GM18909 (cell line): ENCODE data around the gene CCND3.
"Not testable (repeated sequence)": the region's sequence is repeated elsewhere in the genome, so short reads cannot be mapped to it uniquely, and the experiment has no call there.

ENCODE experiments used
- ATAC-seq: cut with Tn5 transposase; IDR thresholded peaks from one replicate; pipeline ENCODE4 v1.9.1; 2021; ENCODE audit warnings: mild to moderate bottlenecking; ENCODE audit not compliant: unreplicated experiment, poor library complexity

Gene CCND3

GRCh38 chr6:41954668-41955067, 13.1 kb upstream of the CCND3 start:
- no peak for ATAC-seq

DNA sequence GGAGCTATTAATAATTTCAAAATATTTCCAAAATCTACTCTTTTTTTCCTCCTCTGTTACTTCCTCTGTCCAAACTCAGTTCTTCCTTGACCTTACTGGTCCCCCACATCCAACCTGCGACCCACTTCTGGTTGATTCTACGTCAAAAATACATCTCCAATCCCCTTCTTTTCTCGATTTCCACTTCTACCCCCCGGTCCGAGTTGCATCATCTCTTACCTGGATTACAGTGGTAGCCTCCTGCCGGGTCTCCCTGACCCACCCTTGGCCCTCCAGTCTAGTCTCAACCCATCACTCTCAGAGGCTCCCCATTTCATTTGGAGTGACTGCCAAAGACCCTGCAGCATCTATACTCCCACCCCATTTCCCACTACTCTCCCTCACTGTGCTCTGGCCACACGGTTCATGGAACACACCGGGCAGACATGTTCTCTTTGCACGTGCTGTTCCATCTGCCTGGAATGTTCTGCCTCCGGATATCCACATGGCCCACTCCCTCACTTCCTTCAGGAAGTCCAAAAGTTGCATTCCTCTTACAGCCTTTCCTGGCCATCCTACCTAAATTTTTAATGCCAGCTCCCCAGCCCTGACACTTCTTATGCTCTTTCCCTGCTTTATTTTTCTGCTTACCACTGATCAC, 6.1 kb upstream of the CCND3 start:
- ATAC-seq: no peak

DNA sequence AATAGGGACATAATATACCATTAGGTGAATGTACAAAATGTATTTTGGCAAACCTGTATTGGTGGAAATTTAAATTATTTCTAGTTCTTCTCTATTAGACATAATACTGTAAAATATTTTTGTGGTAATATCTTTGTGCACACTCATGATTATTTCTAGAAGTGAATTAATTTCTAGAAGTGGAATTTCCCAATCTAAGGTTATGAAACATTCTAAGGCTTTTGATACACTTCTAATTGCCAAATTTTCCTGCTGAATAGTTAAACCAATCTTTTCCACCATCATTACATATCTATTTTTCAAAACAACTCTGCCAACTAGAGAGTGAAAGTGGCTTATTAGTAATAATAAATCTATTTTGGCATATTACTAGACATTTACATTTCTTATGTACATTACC, 1.8 kb upstream of the CCND3 start:
- ATAC-seq: no peak

DNA sequence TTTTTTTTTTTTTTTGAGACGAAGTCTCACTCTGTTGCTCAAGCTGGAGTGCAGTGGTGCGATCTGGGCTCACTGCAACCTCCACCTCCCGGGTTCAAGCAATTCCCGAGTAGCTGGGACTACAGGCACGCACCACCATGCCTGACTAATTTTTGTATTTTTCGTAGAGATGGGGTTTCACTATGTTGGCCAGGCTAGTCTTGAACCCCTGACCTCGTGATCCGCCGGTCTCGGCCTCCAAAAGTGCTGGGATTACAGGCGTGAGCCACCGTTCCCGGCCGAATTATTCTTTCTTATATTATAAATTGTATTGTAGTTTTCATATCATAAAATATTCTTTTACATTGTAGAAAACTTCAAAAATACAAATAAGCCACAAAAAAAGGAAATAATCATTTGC, 1.3 kb upstream of the CCND3 start:
- ATAC-seq: not testable (repeated sequence)

DNA sequence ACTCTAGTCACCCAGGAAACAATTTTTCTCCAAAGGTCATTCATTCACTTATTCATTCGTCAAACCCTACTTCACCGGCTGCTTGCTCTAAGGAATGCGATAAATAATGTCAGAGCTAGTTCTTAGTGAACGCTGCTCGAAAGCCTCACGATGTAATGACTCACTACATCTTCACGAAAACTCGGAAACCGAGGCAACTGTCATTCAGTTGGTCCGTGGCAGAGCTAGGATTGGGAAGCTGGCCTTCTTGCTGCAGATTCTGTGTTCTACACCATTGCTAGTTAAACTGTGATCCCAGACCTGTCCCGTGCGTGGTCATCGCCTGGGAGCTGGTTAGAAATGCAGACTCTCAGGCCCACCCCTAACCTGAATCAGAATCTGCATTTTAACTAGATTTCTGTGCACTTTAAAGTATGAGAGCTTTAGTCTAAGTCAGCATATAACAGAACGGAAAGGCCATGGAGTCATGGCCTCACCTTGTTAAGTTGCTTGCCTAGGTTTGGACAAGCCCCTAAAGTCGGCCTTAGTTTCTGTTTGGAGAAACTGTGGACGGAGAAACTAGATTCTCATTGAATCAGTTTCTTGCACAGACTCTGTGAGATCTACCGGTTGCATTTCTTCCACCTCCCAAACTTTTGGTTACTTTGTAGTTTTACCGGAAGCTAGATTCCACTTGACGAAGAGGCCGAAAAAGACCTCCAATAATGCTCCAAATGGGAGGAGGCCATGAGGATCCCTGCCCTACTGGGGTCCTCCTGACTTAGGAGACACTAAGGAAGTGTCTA, 651 bp upstream of the CCND3 start:
- peak; percentile 6 for ATAC-seq

- no peak for ATAC-seq
Measured at GRCh38 chr6:41940759-41941279, 789 bp downstream of the CCND3 start.

DNA sequence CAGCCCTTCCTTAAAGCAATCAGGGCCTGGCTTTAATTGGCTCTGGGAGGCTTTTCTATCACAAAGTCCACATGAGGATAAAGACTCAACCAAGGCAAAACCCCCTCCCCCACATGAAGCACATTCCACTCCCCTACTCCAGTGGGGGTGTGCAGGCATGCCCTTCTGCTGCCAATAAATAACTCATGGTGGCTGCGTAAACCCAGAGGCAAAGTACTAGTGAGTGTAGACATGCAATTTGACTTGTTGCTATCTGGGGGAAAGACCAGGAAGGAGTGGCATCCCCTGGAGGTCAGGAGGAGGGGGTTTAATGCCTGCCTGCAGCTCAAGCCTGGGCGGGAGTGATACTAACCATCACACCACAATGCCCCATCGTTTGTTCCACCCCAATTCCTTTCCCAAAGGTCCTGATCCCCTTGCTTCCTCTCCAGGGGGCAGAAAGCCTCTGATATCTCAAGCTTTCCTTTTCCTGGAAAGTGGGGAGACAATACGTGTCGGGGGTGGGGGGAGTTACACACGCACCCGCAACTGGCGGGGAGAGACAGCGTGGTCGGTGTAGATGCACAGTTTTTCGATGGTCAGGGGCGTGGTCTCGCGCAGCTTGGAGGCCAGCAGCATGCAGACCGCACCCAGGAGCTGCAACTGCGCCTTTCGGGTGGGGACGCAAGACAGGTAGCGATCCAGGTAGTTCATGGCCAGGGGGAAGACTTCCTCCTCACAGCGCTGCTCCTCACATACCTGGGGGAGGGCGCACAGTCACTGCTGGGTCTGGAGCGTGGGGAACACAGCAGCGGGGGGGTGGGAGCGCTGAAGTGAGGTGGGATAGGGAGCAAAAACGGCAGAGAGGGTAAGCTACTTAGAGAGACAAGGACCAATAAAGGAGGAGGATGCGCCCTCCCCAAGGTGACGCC, 1.5 kb downstream of the CCND3 start:
- ATAC-seq: no peak

DNA sequence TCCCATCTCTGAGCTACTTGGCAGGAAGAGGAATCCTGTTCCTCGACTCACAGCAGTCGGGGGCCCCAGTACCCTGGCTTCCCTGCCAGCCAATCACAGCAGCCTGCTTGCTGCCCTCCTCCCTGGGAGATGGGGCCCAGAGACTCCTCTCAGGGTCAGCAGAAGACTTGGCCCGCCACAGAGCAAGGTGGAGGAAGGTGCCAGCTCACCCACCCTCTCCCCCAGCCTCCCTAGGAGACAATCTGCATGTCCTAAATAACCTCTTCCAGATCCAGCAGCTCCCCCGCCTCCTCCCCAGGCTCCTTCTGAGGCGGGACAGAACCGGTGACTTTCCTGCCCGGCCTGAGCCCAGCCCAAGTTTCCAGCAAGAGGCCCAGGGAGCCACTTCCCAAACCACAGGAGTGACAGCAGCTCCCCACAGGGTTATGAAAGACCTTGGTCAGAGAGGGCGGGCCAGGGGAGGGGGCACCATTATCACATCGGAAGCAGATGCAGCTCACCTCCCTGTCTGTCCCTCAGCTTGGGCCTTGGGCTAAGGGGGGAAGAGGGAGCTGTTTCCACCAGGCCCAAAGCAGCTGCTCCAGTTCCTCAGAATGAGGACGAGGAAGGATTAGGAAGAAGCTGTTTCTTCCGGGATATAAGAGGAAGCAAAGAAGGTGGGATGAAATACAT, 2.3 kb downstream of the CCND3 start:
- ATAC-seq: no peak

DNA sequence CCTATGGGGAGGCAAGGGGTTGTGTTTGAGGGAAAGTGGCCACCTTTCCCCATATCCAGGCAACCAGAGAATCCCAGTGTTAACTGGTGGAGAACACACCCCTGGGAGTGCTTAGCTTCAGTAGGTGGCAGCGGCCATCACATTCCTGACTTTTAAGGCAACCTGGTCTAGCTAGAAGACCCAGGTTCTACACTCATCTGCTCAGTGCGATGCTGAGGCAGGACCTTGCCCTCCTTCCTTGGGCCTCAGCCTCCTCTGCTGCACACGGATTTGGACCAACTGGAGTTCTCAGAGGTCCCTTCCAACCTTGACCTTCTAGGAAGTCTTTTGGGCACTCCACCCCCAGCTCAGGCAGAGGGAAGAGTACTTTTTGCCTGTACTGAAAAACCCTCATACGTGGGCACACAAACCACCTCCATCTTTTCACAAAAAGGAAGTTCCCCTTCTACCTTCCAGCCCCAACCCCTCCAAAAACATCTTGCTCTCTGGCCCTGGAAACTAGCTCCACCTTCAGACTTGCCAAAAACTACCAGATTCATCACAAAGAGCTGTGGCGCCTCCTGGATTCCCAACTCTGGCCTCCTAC, 2.9 kb downstream of the CCND3 start:
- no peak for ATAC-seq

GRCh38 chr6:41937861-41938574, 3.6 kb downstream of the CCND3 start:
- ATAC-seq: no peak

DNA sequence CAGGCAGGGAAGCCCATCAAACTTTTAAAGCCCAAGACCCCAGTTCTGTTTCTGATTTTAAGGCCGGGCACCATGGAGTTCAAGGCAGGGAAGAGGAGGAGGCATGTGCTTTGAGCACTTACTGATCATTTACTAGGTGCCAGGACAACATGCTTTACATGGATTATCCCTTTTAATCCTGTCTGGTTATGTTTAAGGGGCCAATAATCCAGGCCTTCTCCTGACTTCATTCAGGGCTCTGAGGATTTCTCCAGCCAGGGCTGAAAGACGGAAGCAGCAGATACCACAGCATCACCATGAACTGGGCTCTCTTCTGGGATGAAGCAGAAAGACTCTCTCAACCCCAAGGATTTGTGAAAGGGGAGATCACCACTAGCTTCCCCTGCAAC, 4.1 kb downstream of the CCND3 start:
- ATAC-seq: no peak

GRCh38 chr6:41936073-41936837, 5.4 kb downstream of the CCND3 start:
- ATAC-seq: peak; percentile 66

- ATAC-seq: no peak
Measured at GRCh38 chr6:41935685-41936072, 5.9 kb downstream of the CCND3 start.

GRCh38 chr6:41935193-41935574, 6.4 kb downstream of the CCND3 start:
- ATAC-seq: no peak

GRCh38 chr6:41934278-41935192, 7.1 kb downstream of the CCND3 start:
- ATAC-seq: no peak

DNA sequence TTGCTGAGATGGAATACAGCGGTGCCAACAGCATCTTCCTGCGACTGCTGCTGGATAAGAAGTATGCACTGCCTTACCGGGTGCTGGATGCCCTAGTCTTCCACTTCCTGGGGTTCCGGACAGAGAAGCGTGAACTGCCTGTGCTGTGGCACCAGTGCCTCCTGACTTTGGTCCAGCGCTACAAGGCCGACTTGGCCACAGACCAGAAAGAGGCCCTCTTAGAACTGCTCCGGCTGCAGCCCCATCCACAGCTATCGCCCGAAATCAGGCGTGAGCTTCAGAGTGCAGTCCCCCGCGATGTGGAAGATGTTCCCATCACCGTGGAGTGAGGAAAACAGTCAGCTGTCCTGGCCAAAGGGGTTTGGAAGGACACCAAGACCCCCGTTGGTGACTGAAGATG, 9.2 kb downstream of the CCND3 start:
- ATAC-seq: no peak

- ATAC-seq: no peak
Measured at GRCh38 chr6:41931792-41932191, 9.8 kb downstream of the CCND3 start.

DNA sequence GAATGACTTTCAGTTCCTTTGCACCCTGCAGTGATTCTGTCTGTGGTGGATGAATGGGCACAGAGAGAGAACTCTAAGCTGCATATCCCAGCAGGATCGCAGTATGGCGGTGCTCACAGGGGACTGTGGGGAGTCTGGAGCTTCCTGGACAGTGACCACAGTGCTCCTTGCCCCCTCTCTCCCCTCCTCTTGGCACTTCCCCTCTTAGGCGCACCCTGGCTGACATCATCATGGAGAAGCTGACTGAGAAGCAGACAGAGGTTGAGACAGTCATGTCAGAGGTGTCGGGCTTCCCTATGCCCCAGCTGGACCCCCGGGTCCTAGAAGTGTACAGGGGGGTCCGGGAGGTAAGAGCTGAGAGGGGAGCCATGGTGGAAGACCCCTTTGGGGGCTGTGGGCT, 11.7 kb downstream of the CCND3 start:
- ATAC-seq: no peak
